NCI-H510A (cell line): ENCODE results near the gene HEXB.
"Not testable (repeated sequence)": the region's sequence is repeated elsewhere in the genome, so short reads cannot be mapped to it uniquely, and the experiment has no call there.

ENCODE experiments used
- DNase-seq: peaks from one replicate; lab custom pipeline; 2025; lab: John Stamatoyannopoulos, UW

The HEXB gene

DNA sequence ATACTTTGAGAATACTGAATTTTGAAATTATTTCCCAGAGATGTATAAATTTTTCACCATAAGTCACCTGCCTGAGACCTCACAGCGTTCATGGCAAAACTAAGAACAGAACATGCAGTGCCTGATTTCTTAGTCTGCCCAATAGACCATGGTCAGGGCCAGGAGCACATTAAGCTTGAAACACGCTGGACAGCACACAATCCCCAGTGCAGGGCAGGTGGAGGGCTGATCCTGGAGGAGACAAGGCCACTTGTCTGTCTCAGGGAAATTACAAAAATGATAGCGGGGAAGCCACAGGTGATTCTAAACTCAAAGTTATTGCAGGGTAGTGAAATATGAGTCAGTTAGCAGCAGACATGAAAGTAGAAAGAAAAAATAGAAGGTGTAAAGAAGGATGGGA, 25.9 kb upstream of the HEXB start:
- no peak for DNase-seq

DNA sequence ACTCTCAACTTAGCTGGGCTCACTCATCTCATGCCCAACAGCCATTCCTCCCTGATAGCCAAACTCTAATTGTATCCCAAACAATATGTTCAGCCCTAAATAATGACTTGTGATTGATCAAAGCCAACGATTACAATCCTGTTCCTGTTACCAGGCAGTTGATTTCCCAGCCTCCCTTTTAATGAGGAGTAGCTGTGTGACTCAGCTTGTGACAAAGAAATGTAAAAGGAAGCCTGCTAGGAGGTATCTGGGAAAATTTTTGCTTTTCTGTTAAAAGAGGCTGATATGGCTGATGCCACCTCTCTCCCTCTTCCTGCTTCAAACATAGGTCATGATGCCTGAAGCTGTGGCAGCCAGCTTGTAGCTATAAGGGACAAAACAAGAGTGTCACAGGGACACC, 24.9 kb upstream of the HEXB start:
- DNase-seq: no peak

- no peak for DNase-seq
These were observed 24.2 kb upstream of the HEXB start for GRCh38 chr5:74660873-74661272.

DNA sequence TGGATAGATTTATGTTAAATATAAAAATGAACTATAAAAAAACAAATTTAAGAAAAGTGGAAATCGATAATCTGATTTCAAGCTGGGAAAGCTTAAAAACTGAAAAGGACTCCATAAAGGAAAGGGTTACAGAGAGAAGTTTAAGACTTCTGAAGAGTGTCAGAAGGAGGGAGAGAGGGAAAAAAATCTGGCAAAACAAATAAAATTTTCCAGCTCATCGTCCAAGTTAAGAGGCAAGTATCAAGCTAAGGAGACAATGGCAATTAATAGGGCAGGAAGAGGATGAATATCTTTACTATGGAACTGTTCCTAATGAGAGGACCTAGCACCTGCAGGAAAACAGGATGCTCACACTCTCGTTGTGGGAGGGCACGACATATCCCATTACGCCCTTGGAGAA, 20.5 kb upstream of the HEXB start:
- no peak for DNase-seq

GRCh38 chr5:74665273-74665672, 19.8 kb upstream of the HEXB start:
- DNase-seq: no peak

GRCh38 chr5:74665816-74666215, 19.2 kb upstream of the HEXB start:
- DNase-seq: no peak

- DNase-seq: no peak
These were observed 17.6 kb upstream of the HEXB start for GRCh38 chr5:74667396-74667795.

GRCh38 chr5:74669821-74670220, 15.2 kb upstream of the HEXB start:
- DNase-seq: no peak

GRCh38 chr5:74670396-74671038, 14.5 kb upstream of the HEXB start:
- no peak for DNase-seq

GRCh38 chr5:74672215-74672877, 12.7 kb upstream of the HEXB start:
- DNase-seq: no peak

DNA sequence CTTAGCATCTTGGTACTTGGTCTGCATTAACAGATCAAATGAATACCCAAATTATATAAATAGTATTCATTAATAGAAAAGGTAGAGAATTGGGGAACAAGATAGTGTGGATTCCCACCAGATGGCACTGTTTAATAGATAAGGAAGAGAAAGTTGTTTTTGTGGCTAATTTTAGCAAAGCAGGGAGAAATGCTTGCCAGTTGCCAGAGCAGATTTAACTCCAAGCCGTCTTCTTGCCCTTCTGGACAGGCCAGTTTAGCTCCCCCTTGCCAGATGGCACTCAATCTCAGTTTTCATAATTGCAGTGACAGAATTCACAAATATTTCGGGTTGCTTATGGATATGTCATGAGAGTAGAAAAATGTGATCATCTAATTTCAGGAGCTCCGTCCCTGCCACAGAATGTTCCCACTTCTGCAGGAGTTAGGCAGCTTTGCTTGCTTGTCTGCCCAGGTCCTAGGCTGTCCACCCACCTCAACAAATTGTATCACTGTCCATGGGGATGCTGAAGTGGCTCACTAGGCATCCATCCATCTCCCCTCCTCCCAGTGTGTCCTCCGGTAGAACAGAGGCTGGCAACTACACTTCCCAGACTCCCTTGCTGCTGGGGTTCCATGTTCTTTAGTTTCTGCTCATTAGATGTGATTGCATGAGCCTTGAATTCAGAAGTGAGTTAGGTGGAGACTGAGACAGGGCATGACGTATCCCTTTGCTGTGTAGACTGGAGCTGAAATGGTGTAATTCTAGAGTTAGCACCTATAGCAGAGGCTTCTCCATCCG, 11.8 kb upstream of the HEXB start:
- DNase-seq: peak; percentile 0

DNA sequence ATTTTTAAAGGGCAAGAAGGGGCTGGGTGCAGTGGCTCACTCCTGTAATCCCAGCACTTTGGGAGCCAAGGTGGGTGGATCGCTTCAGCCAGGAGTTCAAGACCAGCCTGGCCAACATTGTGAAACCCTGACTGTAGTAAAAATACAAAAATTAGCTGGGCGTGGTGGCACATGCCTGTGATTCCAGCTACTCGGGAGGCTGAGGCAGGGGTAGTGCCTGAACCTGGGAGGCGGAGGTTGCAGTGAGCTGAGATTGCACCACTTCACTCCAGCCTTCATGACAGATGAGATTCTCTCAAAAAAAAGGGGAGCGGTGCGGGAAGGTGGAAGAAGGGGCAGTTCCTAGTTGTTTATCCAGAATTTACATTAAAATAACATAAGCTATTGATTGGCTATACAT, 8.6 kb upstream of the HEXB start:
- not testable (repeated sequence) for DNase-seq

DNA sequence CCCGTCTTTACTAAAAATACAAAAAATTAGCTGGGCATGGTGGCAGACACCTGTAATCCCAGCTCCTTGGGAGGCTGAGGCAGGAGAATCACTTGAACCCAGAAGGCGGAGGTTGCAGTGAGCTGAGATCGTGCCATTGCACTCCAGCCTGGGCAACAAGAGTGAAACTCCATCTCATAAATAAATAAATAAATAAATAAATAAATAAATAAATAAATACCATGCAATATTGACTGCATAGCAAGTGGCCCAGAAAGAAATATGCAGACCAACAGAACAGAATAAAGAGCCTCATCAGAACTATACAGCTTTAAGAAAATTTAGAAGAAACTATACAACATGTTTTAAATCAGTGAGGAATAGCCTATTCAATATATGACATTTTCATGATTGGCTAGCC, 6.9 kb upstream of the HEXB start:
- not testable (repeated sequence) for DNase-seq

GRCh38 chr5:74679300-74679699, 5.7 kb upstream of the HEXB start:
- not testable (repeated sequence) for DNase-seq

- no peak for DNase-seq
These were observed 5.1 kb upstream of the HEXB start for GRCh38 chr5:74679966-74680365.

GRCh38 chr5:74685979-74686631, 1.1 kb downstream of the HEXB start:
- DNase-seq: no peak

DNA sequence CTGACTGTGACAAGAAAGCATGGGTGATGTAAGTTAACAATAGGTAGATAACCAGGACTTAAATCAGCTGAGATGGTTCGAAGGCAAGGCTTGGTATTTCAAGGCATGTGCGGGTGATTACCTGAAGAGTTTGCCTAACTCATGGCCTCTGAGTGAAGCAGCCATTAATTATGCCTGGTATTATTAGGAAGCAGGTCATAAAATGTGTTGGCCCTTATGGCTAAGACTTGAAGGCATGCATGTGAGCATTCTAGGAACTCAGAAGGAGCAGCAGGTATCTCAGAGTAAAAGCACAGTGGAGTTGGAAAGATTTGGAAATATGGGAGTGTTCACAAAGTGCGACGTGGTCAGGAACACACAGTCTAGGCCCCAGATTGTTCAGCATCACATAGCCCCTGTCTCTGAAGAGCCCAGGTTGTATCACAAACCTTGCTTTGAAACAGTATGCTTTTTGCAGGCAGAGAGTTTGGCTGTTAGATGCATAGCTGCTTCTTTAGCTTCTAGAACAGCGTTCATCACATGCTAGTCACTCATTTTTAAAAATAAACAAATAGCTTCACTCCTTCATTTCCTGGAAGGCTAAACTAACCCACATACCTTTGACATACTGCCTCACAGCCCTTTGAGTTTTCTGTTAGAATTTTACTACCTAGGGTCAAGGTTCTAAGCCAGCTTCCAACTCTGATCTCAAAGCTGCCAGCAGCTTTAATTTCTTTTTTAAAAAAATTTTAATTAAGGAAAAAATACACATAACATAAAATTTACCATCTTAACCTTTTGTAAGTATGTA, 2.1 kb downstream of the HEXB start:
- DNase-seq: no peak

- DNase-seq: no peak
These were observed 8.2 kb downstream of the HEXB start for GRCh38 chr5:74693191-74693590.

DNA sequence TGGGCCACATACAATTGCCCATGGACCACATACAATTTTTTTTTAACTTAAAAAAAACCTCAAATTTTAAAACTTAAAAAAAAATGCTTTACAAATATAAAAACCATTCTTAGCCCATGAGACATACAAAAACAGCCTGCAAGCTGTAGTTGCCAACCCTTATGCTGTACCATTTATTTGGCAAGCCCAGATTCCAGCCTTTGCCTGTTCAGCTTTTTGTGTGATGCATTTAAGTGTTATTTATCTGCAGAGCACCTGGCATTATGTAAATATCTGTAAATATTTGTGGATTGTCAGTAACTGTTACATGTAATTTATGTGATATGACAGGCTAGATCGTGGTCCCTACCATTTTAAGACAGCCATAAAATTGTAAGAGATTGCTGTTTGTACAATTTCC, 32.6 kb downstream of the HEXB start:
- no peak for DNase-seq

DNA sequence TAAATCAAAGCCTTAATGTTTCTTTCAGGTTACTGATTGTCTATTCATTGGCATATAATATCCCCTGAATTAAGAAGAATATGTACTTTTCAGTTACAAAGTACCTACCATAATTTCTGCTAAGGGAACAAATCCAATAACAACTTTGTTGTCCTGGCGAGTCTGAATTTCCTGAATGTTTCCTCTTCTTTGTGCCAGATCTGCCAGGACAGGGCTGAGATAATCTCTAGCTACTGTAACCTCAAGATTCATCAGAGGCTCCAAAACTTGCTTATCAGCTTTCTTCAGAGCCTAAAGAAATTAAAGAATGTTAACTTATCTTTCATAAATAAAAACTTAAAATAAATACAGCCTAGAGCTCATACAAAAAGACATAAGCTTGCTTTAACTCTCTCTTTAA, 37.2 kb downstream of the HEXB start:
- DNase-seq: no peak

GRCh38 chr5:74725331-74725730, 40.3 kb downstream of the HEXB start:
- DNase-seq: no peak

- DNase-seq: no peak
These were observed 51.7 kb downstream of the HEXB start for GRCh38 chr5:74736759-74737158.
